Measurements from ENCODE around the gene TNXB.

DNA sequence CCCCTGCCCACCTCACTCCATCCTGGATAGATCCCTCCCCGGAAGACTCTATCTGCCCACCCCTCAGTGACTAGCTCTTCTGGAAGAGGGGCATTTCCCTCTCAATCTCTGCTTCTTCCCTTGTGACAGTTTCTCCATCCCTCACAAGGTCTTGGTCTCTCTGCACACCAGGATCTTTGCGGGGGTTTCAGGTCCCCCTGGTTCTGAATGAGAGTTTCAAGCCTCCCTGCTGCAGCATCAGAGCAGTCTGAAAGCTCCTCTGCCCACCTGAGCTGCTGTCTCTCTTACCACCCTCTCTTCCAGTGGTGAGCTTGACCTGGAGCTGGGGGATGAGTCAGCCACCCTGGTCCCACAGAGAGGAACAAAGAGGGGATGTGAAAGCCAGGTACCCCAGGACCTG is 24.4 kb downstream of the TNXB start:
- TF ChIP-seq POLR2A (IDR thresholded peaks at IDR 0.05) (no peak), POLR2AphosphoS5 (IDR thresholded peaks at IDR 0.05) (no peak)
- TF ChIP-seq, protein P1, sequence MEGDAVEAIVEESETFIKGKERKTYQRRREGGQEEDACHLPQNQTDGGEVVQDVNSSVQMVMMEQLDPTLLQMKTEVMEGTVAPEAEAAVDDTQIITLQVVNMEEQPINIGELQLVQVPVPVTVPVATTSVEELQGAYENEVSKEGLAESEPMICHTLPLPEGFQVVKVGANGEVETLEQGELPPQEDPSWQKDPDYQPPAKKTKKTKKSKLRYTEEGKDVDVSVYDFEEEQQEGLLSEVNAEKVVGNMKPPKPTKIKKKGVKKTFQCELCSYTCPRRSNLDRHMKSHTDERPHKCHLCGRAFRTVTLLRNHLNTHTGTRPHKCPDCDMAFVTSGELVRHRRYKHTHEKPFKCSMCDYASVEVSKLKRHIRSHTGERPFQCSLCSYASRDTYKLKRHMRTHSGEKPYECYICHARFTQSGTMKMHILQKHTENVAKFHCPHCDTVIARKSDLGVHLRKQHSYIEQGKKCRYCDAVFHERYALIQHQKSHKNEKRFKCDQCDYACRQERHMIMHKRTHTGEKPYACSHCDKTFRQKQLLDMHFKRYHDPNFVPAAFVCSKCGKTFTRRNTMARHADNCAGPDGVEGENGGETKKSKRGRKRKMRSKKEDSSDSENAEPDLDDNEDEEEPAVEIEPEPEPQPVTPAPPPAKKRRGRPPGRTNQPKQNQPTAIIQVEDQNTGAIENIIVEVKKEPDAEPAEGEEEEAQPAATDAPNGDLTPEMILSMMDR (IDR thresholded peaks at IDR 0.05): no peak
